Putamen (tissue), 1 donor: ENCODE data around the gene ZNF175.

ENCODE experiments used
- DNase-seq: peaks from one replicate; pipeline ENCODE4 v3.0.0-alpha.2; 2016; ENCODE audit warnings: low spot score

Gene ZNF175

DNA sequence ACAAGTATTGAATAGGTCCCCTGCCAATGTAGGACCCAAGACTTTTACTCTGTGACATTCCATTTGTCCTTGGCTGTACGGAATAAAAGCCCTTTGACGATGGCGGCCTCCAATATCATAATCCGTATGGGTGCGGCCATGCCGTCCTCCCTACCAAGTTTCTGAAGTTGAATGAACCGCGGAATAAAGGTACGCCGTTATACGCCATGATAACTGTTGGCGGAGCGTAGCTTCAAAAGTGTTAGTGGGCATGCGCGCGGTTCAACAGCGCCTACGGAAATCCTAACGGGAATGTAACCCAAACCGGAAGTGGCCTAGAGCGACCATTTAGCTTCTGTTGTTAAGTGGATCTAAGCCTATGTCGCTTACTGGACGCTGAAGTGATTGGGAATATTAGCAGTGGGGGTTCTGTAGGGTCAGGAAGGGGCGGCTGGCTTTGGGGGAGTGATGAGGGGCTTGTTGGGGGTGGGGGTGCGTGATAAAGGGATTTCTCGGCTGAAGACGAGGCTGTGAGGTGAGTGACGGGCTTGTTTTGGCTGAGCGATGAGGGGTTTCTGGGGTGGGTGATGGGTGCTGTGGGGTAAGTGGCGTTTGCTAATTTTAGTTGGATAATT, at the start of gene ZNF175:
TSS of gene ZNF175 (plus strand) at position 322 of the 614 bp plus-strand sequence. CDS start 2,047 bp downstream, outside the sequence.
- peak; percentile 98 for DNase-seq

DNA sequence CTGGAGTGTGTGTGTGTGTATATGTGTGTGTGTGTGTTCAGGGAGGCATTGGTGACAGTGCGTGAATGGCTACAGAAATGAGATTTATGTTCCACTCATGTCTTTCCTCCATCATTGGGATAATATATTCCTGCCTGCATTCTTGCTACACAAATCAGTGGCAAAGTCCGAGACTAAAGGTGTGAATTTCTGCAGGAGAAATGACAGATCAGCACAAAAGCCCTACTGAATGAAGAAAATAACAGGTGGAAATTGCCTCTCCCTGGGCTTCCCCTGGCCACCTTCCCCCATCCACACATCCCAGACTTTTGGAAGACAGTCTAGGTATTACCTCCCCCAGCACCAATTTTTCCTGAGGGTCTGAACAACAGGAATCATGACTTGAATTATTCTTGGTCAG, 49.7 kb upstream of the ZNF175 start:
- DNase-seq: no peak

DNA sequence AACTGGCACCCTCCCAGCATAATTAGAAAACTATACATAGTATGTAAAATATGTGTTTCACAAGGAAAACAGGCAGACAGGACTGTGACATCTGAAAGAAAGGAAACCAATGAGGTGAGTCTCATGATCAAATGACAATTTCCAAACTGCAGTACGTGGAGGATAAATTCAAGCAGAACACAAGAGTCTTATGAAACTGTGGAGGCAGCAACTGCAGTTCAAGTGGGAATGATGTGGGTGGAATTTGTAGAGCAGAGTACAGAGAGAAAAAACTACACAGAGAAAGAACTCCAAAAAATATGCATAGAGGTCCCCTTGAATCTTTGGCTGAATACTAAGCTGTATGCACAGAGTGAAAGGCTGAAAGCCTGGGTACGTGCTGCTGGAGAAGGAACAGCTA, 49.3 kb upstream of the ZNF175 start:
- peak; percentile 78 for DNase-seq

DNA sequence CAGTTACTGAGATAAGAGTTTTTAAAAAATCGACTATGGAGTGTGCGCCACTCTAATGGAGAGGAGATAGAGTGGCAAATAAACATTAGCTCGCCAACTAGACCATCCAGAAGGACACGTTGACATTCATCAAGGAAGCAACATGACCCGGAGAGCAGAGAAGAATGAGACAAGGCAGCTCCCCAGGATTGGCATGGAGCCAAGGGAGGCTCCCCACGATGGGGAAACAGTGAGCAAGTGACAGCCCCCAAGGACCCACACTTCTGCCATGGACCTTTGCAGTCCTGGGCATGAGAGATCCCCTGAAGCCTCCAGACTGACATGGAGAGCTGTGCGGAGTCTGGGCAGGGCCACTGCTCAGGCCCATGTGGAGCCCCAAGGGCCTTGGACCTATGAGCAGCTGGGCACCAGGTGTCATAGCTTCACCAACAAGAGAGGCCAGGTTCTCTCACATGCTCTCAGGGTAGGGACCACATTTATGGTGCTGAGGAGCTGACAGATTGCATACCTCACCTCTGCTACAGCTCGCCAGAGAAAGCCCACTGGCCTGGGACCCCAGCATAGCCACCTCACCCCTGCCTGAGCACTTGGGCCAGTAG, 46.3 kb upstream of the ZNF175 start:
- DNase-seq: no peak

DNA sequence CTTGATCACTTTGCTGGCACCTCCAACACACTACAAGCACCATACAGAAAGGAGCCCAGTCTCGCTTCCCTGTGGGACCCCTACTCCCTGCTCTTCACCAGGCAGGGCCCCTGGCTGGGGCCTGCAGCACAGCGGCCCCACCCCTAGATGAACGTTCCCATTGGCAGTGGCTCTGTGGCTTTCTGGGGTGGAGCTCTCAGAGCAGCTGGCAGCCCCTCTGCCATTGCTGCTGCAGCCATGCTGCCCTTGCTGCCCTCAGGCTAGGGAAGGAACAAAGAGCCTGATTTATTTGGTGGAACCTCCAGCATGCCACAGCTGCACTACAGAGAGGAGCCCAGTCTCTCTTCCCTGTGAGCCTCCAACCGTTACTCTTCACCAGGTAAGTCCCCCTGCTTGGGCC, 45.4 kb upstream of the ZNF175 start:
- no peak for DNase-seq

DNA sequence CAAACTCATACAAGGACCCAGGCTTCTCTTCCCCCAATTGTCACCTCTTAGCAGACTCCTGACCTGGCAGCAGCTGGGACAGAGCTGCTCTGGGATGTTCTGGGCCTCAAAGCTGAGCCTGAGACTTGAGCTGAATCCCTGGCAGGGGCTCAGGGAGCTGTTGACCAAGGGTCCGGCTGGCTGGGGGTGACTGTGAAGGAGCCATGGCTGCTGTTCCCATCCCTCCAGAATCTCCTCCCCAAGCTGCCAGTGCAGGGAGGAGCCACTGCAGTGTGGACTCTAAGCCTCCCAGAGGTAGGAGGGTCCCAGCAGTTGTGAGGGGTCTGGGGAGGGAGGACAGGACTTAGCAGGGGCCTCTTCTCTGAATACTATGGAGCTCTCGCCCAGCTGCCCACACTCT, 41.8 kb upstream of the ZNF175 start:
- DNase-seq: no peak

DNA sequence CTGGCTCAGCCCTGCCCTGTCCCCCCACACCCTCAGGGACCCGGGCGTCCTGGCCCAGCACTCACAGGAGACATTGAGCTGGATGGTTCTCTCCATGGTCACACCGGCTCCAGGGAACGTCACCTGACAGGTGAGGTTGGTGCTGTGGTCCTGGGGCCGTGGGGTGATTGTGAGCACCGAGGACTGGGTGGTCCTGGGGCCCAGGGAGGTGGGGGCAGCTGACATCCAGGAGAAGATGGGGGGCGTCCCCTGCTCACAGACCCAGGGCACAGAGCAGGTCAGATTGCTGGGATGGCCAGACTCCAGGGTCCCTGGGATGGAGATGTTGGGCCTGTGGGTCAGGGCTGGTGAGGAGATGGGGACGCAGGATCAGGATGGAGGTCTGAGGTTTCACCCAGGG, 40.5 kb upstream of the ZNF175 start:
- no peak for DNase-seq

DNA sequence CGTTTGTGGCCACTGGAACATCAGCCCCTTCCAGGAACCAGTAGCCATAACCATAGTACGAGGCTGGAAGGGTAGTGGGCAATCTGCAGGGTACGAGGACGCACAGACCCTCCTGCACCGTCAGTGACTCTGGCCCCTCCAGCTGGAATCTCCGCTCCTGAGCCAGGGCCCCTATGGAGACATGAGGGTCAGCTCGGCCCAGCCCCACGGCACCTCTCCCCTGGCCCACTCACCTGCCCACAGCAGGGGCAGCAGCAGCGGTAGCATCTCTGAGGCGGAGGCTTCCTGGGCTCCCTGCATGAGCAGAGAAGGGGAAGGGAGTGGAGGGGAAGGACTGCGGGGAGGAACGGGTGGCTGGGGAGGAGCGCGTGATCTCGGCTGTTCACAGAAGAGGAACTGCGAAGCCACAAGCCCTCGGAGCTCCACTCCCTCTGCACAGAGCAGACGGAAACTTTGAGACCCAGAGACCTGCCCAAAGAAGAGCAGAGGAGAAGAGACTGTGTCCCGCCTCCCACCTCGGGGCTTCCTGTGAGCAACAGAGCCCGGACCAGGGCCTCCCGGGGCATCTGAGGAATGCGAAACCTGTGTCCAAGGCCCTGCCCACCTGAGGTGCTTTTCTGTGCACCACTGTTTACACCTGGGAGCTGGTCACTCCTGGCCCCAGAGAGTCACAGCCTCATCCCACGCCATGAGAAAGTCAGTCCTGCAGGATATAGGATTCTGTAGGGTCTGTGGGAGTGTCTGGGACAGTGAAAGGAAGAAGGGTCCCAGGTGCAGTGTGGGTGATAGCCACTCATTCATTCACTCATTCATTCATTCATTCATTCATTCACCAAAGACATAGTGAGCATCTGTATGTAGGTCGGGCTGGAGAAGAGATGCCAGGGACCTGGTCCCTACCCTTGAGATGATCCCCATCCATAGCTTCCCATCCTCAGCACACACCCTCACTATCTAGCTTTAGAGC, 39.5 kb upstream of the ZNF175 start, which contains the start of gene SIGLEC6:
TSS of gene SIGLEC6 (minus strand) at position 322 of the 967 bp plus-strand sequence. CDS start at position 300, 22 bp downstream.
- peak; percentile 22 for DNase-seq

DNA sequence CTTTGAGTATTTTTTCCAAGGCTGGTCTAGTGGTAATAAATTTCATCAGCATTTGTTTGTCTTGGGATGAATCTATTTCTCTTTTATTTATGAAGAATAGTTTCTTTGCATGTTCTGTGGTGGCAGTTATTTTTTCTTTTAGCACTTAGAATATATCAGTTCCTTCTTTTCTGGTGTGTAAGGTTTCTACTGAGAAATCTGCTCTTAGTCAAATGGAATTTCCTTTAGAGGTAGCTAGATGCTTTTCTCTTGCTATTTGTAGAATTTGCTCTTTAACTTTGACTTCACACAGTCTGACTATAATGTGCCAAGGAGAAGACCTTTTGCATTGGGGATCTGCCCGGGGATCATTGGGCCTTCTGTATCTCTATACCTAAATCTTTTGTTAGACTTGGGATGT, 35.5 kb upstream of the ZNF175 start:
- no peak for DNase-seq

DNA sequence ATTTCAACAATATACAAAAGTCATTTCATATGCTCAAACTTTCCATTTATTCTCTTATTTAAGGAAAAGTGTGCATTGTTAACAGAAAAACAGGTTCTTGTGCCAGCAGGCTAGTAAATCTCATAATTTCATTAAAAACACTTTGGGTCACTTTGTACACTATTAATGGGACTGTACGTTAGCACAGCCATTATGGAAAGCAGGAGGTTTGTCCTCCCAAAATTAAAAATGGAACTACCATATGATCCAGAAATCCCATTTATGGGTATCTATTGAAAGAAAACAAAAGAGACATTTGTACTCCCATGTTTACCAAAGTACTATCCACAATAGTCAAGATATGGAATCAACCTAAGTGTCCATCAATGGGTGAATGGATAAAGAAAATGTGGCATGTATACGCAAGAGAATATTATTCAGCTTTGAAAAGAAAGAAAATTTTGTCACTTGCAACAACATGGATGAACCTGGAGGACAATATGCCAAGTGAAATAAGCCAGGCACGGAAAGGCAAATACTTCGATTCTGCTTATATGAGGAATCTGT, 31.2 kb upstream of the ZNF175 start:
- no peak for DNase-seq

DNA sequence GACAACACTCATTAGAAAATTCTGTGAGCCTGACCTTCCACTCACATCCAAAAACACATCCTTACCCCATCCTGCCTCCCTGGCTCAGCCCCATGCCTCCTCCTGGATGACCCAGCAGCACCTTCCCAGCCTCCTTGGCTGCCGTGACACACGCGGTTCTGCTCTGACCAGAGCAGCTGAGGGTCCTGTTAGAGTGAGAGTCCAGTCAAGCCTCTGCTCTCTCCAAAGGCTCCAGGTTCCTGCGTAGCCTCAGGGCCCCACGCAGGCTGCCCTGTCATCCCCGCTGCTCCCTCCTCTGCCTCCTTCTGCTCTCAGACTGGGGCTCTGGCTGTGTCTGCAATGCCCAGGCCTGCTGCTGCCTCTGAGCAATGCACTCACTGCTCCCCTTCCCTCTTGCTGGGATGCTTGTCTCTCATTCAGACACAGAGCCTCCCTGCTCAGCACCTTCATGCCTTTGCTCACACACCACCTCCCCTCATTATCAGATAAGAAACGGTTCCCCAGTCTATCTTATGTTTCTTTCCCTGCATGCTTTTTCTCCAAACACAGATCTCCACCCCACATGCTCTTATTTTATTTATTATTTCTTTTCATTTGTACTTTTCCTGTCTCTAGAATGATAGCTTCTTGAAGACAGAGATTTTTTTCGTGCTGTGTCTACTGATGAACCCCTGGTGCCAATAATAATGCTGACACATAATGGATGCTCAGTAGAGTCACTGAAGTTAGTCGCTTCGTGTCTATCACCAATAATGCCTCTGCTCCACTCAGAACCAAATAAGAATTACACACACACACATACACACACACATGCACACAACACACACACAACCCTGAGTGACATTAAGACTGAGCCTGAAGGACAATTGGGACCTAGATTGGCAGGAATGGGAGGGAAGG, 29.4 kb upstream of the ZNF175 start:
- DNase-seq: no peak

DNA sequence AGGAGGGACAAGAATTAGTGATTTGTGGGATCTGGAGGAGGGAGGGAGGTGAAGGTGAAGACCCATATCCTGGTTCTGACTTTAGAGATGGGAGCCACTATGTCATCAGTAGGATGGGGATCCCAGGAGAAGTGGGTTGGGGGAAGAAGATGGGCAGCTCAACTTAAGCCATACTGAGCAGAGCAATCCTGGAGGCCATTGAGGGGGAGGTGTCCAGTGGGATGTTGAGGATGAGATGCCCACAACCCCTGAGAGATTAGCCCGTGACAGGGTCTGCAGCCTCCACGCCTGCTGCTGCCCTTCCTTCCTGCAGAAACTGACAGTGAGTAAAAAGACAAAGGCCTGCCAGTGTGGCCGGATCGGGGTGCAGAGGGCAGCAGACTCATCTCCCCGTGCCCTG, 28.4 kb upstream of the ZNF175 start:
- DNase-seq: no peak

DNA sequence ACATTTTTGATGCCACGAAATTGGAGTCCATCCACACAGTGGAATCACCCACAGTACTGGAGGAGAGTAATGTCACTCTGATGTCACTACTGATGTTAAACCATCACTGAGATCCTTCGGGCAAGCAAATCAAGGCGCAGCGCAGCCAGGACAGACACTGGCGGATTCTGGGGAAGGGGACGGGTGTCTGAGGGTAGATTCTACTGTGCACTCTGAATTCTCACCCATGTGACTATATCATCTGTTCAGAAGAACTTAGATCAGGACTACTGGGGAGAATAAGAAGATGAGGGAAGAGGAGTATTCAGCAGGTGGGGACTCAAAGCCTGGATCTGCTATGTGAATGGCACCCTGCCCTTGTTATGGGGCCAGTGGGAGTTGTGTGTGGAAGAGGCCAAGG, 27.0 kb upstream of the ZNF175 start:
- no peak for DNase-seq

DNA sequence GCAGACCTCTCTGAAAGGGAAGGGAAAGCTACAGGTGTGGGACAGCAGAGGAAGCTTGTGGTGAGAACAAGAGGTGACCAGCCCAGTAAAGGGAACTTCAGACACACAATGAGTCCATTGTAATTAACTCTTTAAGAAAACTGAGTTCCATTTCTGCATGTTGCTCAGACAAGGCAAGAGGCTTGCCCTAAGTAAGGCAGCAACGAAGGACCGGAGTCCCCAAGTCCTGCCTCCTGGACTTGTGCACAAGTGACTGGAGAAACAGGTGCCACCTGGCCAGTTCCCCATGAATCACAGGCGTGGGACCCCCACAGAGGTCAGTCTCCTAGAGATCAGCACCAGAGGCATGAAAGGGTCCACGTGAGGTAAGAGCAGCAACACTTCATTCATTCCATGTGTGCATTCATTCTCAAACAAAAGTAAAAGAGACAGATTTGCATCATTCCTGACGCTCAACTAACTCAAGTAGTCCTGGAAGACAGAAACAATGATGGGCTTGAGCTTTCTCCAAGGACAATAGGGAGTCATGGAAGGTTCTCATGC, 24.9 kb upstream of the ZNF175 start:
- no peak for DNase-seq

DNA sequence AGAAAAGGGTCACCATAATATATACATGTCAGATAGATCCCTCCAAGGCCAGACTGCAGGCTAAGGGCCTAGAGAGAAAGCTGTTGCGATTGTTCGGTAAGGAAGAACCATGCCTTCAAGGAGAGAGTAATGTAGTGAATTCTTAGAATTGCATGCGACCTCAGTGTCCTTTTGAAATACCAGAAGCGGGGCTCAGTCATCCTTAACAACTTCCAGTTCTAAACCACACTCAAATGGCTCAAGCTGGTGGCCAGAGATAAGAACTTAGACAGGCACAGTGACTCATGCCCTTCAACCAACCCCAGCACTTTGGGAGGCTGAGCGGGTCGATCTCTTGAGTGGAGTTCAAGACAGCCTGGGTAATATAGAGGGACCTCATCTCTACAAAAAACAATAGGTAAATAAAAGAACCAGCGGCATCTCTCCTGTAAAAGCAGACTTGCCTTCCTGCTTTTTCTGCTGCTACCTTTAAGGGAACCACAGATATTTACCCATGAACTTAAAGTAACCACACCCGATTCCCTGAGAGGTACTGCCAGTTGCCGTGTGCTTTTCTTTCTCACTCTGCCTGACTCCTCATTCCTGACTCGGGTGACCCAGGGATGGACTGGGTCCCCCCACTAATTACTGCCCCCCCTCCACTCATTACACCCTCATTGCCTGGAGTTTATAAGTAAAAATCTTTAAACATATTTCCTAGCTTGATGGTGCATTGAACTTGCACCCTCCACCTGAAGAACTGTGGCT, 24.3 kb upstream of the ZNF175 start:
- no peak for DNase-seq

DNA sequence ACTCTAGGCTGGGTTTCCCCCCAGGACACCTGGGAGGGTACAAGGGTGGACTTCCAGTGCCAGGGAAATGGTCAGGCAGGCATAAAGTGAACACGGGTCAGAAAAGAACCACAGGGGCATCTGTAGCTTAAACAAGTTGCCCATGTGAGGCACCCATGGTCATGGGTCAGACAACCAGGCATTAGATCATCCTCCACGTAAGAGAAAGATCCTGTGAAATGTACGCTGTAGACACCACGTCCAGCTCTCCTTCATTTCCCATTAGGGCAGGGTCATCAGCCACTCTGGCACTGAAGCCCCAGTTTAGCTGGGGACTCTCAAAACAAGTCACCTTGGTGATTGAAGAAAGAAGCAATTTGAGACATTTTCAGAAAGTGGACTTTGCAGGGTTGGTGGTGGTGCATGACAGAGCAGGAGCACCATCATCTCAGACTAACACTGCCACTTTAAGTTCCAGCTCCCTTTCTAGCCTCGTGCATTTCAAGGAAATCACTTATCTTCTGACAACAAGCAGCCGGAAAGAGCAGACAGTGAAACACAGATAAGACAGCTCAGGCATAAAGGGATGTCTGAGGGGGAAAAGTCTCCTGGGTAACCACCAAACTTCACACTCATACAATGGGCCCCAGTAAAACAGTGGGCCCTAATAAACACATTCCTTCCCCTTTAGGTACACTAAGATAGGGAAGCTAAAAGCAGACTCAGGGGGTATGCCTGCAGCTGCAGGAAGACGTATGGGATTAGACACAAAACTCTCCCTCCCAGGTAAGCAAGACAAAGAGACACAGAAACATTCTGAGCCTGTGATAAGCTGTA, 23.5 kb upstream of the ZNF175 start:
- DNase-seq: no peak

DNA sequence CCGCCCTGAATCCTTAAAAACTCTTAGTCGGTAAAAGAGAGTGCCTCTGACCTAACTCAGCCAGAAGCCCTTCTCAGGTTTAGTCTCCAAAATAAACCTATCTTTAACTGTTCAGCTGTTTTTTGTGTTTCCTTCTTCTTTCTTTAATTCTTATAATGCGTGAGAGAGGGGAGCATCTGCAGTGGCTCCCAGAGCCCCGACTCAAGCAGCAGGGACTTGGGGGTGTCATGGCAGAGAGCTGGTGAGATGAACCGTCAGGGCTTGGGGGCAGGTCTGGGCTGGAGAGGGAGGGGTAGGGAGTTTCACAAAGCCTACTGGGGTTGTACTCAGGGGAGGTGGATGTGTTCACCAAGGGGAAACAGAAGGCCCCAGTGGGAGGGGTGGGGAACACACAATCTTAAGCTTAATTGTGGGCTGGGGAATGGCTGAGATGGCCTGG, 22.9 kb upstream of the ZNF175 start:
- no peak for DNase-seq

DNA sequence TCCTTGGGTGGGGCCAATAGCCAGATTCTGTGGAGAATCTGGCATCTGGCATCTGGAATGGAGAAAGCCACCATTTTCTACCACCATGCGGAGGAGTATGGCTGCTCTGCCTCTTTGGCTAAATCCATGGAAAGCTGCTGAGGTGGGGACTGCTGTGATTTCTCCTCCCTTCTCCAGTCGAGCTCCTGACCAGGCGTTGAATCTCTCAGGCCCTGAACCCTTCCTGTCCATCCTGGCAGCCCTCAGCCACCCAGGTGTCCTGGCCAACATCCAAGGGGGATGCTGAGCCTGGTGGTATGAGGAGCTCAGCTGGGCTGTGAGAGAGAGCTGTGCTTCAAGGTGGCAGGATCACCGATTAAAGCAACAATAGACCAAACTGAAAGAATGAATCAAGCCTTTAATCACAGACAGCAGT, 22.2 kb upstream of the ZNF175 start:
- no peak for DNase-seq

DNA sequence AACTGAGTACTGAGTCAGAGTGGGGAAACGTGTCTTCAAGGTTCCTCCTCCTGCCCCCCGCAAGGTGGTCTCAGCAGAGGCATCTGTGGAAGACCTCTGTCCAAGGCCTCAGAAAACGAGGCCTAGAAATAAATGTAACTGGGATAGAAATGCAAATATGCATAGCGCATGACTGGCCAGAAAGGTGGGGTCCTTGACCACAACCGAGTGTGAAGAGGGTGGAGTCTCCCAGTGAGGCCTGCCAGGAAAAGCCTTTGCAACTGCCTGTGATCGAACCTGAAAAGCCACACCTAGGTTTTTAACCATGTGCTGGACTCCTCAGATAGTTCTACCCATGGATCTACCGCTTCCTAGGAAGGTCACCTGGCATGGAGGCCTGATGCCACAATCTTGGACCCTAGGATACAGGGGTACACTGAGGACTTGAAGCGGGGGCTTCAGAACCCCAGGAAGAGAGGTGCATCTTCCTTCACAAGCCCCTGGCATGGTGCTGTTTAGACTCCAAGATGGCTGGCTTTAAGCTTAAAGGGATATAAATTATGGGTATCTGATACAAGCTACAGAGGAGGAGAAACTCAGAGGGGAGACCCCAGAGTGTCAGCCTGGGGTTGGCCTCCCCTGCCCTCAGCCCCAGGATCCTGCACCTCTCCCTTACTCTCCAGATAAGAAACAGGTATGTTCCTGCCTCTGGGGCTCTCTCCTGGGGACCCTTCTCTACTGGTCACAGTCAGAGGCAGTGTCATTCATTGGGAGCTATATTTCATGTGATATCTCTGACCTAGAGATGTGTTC, 21.4 kb upstream of the ZNF175 start:
- DNase-seq: no peak
